Embryonic facial prominence (tissue), 1 donor: Measurements from ENCODE around the gene WDR70.
"Not testable (repeated sequence)": the region's sequence is repeated elsewhere in the genome, so short reads cannot be mapped to it uniquely, and the experiment has no call there.

Source experiments
- DNase-seq: peaks from one replicate; pipeline ENCODE4 v3.0.0-alpha.2; 2016; ENCODE audit errors: extremely low spot score

The WDR70 gene

DNA sequence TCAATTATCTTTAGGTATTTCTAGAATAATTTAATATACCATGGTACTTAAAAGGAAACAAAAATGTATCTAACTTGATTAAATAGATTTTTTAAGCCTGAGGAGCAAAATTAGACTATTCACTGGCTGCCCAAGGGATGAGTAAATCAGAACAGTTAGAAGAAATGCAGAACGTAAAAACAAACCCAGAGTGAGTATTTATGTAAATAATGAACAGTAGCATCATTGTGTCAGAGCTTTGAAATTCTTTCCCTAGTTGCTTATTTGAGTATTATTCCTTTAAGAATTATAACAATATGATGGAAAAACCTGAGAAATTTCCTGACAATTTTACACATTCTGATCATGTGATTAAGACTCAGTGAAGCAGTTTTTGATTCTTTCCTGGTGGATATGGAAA is 259.8 kb downstream of the WDR70 start:
- DNase-seq: no peak

DNA sequence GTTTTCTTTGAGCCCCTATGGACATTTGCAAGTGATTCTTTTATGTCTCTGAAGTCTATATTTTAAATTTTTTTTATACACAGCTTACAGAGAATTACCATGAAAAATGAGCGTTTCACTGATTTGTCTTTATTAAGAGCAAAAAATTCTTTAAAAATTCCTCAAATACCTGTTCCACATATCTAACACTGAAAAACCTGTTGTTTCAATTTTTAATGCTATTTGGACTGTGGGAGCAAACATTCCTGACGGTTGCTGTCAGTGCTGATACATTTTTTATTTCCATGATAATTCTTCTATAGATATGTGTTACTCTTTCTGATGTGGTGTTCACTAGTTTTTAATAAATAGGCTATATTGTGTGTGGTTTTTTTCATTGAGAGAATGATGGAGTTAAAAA is 261.0 kb downstream of the WDR70 start:
- DNase-seq: no peak

DNA sequence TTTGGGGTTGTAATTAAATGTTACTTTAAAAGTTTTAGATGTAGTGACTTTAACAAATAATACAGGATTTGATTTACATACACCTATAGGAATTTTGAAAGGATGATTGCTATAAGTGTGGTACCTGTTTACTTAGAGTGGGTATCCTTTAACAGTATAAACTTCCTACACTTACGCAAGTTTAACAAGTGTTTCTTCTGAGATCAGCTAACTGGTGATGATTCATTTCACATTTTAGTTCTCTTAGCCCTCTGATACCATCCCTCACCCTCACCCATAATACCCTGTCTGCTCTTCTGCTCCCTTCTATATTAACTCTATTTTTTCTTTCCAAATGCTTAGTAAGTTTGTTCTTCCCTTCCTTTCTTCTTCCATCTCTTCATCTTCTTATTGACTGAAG is 262.8 kb downstream of the WDR70 start:
- DNase-seq: no peak

DNA sequence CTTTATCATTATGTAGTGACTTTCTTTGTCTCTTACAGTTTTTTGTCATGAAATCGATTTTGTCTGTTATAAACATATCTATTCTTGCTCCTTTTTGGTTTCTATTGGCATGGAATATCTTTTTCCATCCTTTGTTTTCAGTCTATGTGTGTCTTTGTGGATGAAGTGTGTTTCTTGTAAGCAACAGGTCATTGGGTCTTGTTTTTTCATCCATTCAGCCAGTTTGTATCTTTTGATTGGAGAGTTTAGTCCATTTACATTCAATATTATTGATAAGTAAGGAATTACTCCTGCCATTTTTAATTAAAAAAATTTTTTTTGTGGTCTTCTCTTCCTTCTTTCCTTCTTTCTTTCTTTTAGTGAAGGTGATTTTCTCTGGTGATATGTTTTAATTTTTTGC is 266.6 kb downstream of the WDR70 start:
- no peak for DNase-seq

DNA sequence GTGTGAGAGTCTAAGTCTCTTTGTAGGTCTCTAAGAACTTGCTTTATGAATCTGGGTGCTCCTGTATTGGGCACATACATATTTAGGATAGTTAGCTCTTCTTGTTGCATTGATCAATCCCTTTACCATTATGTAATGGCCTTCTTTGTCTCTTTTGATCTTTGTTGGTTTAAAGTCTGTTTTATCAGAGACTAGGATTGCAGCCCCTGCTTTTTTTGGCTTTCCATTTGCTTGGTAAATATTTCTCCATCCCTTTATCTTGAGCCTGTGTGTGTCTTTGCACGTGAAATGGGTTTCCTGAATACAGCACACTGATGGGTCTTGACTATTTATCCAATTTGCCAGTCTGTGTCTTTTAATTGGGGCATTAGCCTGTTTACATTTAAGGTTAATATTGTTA is 275.4 kb downstream of the WDR70 start:
- DNase-seq: not testable (repeated sequence)

DNA sequence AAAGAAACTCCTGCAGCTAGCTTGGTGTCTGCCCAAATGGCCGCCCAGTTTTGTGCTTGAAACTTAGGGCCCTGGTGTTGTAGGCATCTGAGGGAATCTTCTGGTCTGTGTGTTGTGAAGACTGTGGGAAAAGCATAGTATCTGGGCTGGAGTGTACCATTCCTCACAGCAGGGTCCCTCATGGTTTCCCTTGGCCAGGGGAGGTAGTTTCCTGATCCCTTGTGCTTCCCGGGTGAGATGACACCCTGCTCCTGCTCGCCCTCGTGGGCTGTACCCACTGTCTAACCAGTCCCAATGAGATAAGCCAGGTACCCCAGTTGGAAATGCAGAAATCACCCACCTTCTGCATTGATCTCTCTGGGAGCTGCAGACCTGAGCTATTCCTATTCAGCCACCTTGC is 277.9 kb downstream of the WDR70 start:
- no peak for DNase-seq

DNA sequence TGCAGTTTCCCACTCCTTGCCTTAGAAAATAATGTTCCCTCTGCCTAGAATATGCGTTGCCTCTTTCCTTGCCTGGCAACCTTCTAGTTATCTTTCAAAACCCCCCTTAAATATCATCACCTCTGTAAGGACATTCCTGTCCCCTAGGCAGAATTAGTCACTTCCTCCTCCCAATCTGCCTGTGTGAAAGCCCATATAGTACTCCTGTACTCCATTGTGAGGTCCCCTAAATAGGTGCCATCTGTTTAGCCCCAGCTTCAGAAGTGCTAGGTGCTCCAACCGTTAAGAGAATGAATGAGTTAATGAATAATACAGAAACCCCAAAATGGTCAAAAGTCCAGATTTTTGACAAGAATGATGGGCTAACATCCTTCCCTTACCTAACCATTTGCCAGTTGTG is 279.3 kb downstream of the WDR70 start:
- DNase-seq: no peak

DNA sequence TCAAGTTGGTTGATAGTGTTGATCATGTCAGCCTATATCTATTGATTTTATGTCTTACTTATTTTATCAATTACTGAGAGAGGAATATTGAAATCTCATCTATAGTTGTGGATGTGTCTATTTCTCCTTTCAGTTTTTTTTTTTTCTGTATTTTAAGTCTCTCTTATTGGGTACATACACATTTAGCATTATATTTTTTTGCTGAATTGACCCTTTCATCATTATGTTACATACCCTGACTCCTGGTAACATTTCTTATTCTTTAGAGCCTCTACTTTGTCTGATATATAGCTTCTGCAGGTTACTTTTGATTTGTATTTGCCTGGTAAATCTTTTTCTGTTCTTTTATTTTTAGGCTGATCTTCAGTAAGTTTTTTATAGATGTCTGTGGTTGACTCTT is 281.2 kb downstream of the WDR70 start:
- DNase-seq: no peak

DNA sequence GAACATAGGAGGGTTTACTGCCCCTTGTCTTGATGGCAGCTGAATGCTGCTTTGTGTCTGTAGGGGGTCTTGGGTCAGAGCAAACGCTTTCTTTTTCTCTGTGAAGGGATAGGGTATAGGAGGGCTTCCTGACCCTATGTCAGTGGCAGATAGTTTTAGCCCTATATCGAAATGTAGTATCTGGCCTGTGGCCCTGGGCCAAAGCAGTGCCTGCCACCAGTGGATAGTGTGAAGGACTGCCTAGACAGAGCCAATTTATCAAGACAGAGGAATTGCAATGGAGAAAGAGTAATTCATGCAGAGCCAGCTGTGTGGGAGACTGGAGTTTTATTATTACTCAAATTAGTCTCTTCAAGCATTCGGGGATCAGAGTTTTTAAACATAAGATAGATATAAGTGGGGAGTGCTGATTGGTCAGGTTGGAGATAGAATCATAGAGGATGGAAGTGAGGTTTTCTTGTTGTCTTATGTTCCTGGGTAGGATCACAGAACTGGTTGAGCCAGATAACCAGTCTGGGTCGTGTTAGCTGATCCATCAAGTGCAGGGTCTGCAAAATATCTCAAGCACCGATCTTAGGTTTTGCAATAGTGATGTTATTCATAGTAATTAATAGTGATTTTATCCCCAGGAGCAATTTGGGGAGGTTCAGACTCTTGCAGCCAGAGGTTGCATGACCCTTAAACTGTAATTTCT is 282.3 kb downstream of the WDR70 start:
- no peak for DNase-seq

DNA sequence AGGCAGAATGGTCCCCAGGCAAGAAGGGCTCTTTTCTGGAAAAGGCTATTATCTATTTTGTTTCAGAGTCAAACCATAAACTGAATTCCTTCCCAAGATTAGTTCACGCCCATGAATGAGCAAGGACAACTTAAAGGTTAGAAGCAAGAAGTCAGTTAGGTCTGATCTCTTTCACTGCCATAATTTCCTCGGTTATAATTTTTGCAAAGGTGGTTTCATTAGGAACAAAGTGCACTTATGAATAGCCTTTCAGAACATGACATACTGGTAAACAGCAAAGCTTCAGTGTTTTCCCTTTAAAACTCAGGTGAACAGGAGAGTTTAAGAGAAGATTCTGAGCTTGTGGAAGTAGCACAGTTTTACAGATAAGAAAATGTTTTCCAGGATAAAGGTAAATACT is 282.8 kb downstream of the WDR70 start:
- DNase-seq: no peak

DNA sequence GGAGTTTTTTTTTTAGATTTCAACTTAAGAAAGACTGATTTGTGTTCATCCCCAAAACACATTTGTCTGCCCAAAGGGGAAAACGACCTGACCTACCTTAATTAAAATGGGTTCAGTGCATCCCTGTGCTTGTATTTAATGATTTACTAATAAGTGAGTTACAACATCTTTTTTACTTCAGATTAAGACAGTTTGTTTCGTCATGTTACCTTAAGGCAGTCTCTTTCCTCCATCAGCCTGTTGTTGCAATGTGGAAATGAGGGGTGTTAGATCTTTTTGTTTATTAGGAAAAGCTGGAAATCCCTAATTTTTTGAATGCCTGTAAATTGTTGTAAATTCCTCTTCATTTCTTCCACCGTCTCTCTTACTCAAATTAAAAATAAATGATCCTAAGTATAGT is 283.2 kb downstream of the WDR70 start:
- DNase-seq: no peak

DNA sequence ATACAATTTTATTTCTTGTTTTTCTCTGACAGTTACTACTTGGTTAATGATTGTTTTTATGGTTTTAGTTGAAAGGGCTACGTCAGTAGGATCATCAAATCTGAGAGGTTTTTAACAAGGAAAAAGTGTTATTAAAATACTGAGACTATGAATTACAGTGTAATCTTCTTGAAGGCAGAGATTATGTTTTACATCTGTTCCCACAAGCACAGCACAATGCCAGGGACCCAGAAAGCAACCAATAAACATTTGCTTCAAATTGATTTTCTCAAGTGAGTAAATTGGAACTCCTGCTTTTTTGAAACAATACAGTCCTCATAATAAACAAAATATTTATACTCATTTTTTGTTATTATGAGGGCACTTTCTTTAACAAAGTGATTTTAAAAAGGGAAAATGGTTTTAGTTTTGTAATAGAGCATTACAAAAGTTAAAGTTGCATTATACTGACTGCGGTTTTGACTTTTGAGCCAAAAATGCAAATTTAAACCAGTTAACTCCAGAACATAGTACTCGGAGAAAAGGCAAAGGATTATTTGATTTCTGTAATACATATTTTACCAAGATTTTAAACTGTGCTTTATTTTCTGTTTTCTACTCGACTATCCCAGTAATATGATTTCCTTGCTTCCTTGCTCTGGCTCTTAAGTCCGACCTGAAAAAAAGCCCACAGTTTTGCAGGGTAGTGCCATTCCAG is 283.8 kb downstream of the WDR70 start:
- DNase-seq: no peak

DNA sequence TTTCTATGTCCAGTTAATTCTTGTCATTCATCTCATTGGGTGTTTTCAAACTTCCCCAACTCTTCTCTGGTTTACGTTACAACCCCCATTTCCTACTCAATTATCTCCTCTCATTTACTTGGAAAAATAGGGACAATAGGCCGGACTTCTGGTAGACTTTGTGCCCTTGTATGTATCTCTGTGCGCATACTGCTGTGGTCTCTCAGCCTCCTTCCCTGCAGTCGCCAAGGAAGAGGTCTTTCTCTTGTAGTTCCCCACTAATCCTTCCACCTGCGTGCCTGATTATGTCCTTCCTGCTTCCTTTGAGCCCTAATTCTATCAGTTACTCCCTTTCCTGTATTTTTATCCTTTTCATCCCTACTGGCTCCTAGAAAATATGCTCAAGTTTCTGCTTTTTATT is 284.4 kb downstream of the WDR70 start:
- no peak for DNase-seq

DNA sequence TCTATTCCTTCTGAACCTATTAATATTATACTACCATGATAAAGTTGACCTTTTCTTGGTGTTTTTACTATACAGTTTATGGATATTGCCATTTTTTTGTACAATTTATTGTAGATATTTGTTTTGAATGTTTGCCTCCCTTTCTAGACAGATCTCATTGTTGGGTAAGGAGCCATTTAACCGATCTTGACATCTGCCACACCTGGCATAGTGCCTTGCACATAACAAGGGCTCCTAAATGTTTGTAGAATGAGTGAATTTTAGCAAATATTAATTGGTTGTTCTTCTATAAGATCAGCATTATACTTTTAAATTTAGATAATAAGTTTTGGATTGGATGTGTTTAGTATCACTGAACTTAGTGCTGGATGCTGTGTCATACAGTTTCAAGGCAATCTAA is 285.4 kb downstream of the WDR70 start:
- no peak for DNase-seq

DNA sequence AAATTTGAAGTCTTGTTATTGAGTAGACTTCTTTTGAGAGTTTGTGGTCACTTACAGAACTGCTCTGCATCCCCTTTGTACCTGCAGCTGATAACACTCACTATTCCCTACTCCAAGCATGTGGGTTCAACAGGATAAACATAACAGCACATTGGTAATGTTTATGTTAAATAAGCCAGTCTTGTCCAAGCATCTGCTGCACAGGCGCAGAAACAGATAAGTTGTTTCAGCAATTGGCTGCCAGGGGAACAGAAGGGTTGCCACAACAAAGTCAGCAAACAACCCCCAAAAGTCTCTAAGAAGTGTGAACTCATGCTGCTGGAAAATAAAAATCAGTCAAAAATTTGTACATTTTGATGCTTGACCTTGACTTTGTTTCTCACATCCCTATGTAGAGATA is 286.2 kb downstream of the WDR70 start:
- no peak for DNase-seq

DNA sequence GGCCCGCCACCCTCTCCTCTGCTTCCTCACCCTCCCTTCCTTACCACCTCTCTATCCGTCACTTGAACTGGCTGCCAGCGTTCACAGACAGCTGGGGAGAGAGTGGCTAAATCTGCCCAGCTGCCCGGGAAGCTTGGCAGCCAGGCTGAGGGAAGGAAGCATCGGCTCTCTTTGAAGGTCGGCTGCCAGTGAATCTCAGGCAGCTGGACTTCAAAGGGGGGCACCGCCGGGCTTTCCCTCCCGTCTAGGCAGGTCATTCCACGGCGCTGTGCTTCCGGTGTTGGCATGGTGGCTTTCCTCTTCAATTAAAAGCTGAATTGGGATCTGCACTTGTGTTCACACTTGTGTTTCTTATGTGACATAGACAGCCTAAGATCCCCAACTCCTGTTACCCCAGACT is 286.8 kb downstream of the WDR70 start:
- DNase-seq: no peak

DNA sequence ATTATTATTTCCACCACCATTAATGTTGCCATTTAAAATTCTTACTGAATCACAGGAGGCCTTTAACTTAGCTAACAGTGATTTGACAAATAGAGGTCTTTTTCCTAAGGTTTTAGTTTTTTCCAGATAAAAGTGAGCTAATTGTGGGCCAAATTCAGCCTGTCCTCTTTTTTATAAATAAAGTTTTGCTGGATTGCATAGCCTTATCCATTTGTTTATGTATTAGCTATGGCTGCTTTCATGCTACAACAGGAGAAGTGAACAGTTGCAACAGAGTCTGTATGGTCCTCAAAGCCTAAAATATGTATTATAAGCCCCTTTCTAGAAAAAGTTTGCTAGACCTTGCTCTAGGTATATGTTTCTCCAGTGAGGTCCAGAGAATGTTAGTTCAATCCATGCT is 288.3 kb downstream of the WDR70 start:
- no peak for DNase-seq

DNA sequence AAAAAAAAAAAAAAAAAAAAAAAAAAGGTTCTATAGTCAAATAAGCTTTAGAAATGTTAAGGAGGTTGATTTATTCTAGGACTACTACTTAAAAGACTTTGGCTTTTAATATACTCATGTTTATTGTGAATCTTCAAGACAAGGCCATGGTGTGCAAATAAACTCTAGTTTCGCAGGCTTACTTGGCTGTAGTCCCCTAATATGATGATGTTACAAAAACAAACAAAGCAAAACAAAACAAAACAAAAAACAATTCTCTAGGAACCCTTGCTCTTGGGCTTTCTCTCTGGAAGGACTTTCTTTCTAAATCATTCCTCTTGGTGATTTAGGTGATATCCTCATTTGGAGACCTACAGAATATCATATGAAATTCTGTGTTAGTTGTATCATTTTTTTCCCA is 288.7 kb downstream of the WDR70 start:
- DNase-seq: no peak

DNA sequence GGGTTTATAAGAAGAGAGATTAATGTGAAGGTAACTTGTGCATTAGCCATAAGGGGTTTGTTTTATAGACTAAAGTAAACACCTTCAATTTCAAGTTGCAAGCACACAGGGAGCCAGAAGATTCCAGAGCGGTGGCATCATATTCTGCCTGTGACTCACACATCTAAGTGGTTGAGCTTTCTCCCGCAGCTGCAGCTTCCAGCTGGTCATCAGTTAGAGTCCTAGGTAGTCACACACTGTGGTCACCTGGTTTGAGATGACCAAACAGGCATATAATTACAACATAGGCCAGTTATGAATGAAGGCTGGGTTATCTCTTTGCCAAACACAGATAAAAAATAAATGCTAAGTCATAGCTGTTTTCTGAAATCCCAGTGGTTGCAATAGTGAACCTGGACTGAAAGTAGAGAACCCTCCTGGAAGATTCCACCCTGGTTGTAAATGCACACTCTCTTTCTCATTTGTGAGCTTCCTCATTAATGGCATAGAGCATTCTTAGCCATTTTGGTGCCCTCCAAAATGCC is 289.5 kb downstream of the WDR70 start:
- DNase-seq: no peak

DNA sequence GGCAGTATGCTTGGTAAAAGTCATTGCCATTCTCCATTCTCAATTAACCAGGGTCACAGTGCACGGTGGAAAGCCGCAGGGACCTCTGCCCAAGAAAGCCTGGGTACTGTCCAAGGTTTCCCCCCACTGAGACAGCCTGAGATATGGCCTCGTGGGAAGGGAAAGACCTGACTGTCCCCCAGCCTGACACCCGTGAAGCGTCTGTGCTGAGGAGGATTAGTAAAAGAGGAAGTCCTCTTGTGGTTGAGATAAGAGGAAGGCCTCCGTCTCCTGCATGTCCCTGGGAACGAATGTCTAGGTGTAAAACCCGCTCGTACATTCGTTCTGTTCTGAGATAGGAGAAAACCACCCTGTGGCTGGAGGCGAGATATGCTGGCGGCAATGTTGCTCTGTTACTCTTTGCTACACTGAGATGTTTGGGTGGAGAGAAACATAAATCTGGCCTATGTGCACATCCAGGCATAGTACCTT is 293.0 kb downstream of the WDR70 start:
- not testable (repeated sequence) for DNase-seq

DNA sequence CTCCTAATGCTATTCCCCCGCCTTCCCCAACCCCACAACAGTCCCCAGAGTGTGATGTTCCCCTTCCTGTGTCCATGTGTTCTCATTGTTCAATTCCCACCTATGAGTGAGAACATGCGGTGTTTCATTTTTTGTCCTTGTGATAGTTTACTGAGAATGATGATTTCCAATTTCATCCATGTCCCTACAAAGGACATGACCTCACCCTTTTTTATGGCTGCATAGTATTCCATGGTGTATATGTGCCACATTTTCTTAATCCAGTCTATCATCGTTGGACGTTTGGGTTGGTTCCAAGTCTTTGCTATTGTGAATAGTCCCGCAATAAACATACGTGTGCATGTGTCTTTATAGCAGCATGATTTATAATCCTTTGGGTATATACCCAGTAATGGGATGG is 295.2 kb downstream of the WDR70 start:
- DNase-seq: not testable (repeated sequence)

DNA sequence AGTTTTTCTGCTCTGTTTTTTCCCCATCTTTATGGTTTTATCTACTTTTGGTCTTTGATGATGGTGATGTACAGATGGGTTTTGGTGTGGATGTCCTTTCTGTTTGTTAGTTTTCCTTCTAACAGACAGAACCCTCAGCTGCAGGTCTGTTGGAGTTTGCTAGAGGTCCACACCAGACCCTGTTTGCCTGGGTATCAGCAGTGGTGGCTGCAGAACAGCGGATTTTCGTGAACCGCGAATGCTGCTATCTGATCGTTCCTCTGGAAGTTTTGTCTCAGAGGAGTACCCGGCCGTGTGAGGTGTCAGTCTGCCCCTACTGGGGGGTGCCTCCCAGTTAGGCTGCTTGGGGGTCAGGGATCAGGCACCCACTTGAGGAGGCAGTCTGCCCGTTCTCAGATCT is 300.2 kb downstream of the WDR70 start:
- DNase-seq: not testable (repeated sequence)

DNA sequence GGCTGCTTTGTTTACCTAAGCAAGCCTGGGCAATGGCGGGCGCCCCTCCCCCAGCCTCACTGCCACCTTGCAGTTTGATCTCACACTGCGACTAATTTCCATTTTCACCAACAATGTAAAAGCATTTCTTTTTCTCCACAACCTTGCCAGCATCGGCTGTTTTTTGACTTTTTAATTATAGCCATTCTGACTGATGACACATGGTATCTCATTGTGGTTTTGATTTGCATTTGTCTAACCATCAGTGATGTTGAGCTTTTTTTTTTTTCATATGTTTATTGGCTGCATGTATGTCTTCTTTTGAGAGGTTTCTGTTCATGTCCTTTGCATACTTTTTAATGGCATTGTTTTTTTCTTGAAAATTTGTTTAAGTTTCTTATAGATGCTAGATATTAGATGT is 300.8 kb downstream of the WDR70 start:
- not testable (repeated sequence) for DNase-seq
